GM12878 (cell line): Measurements from ENCODE around the gene GPR61. TPM values are rescaled to one million over a fixed set of nuclear protein-coding genes. Genes with fewer than 3 reads are reported as not detected.

Experiments used
- ATAC-seq: fragments of 200-7000 bp; cut with Tn5 transposase; 3 replicates; pipeline ENCODE4 v1.9.1; 2020; ENCODE audit warnings: mild to moderate bottlenecking, moderate library complexity
- BruUV-seq: library from RNA; stranded (reverse); fragments of 400-500 nt; replicated peaks from 2 replicates; lab custom pipeline; 2021; lab: Mats Ljungman, UMichigan
- CTCF ChIA-PET: fragments of 300-600 bp; sonication (Branson Sonifier 250); formaldehyde crosslinking; extraction: SDS; loops from one replicate; lab custom pipeline; 2021; ENCODE audit warnings: inconsistent platforms; lab: Yijun Ruan, JAX
- POLR2A ChIA-PET: fragments of 350-600 bp; formaldehyde crosslinking; extraction: SDS; loops from one replicate; lab custom pipeline; 2021; ENCODE audit warnings: inconsistent platforms; lab: Charles Lee
- RAD21 ChIA-PET: fragments of 300-600 bp; sonication (Branson Sonifier 250); formaldehyde crosslinking; loops from one replicate; lab custom pipeline; 2023; ENCODE audit warnings: antibody characterized with exemption; ENCODE audit not compliant: unreplicated experiment; lab: Charles Lee
- SMC1A ChIA-PET: fragments of 300-600 bp; sonication (Branson Sonifier 250); formaldehyde crosslinking; loops from one replicate; lab custom pipeline; 2023; ENCODE audit not compliant: unreplicated experiment, uncharacterized antibody; lab: Charles Lee
- DNase-seq: peaks from one replicate; pipeline ENCODE4 v3.0.0-alpha.2; 2011; ENCODE audit warnings: low read depth, low spot score
- FAIRE-seq: peaks from 3 replicates; lab custom pipeline; 2011; peaks lifted over from hg19 to GRCh38; lab: Jason Lieb, UNC
- H2AFZ ChIP-seq: 2 replicates; pipeline ENCODE4 v1.6.0; 2011; ENCODE audit warnings: low read depth, low read length, control low read depth; ENCODE audit not compliant: control insufficient read depth
- H3K27ac ChIP-seq: 2 replicates; pipeline ENCODE4 v1.5.1; 2011; ENCODE audit warnings: control low read depth; ENCODE audit not compliant: control insufficient read depth, insufficient read depth
- H3K27me3 ChIP-seq, 2 experiments: replicated peaks in 1 of 2; 2 replicates each; pipeline versions ENCODE4 v1.6.0 to v1.6.1; 2011; ENCODE audit warnings: low read length in 1 of 2; ENCODE audit not compliant: control insufficient read depth in 2 of 2, insufficient read depth in 2 of 2
- H3K36me3 ChIP-seq, 2 experiments: 2 replicates each; pipeline ENCODE4 v1.5.1; 2011; ENCODE audit warnings: low read length in 1 of 2; ENCODE audit not compliant: control insufficient read depth in 2 of 2, insufficient read depth in 2 of 2
- H3K4me1 ChIP-seq: 2 replicates; pipeline ENCODE4 v1.6.1; 2011; ENCODE audit warnings: mild to moderate bottlenecking, low read length, moderate library complexity, mixed read lengths; ENCODE audit not compliant: control insufficient read depth, insufficient read depth
- H3K4me2 ChIP-seq: 2 replicates; pipeline ENCODE4 v1.6.0; 2011; ENCODE audit warnings: control low read depth; ENCODE audit not compliant: control insufficient read depth, insufficient read depth
- H3K4me3 ChIP-seq: fragments of 200-600 bp; sonication (generic); 2 replicates; pipeline ENCODE4 v1.5.1; 2016
- H3K79me2 ChIP-seq: 2 replicates; pipeline ENCODE4 v1.6.0; 2011; ENCODE audit warnings: low read length; ENCODE audit not compliant: control insufficient read depth, insufficient read depth
- H3K9ac ChIP-seq: 2 replicates; pipeline ENCODE4 v1.8.0; 2011; ENCODE audit warnings: low read length, control low read depth, mixed read lengths; ENCODE audit not compliant: control insufficient read depth, insufficient read depth
- H3K9me3 ChIP-seq: replicated peaks from 3 replicates; pipeline ENCODE4 v1.5.1; 2011; ENCODE audit warnings: mild to moderate bottlenecking, low read length; ENCODE audit not compliant: control insufficient read depth, insufficient read depth
- H4K20me1 ChIP-seq: 2 replicates; pipeline ENCODE4 v1.6.0; 2011; ENCODE audit not compliant: control insufficient read depth, insufficient read depth
- ATF2 ChIP-seq: IDR thresholded peaks from 2 replicates; pipeline ENCODE4 v1.6.1; 2012; ENCODE audit warnings: low read length, inconsistent platforms
- BACH1 ChIP-seq: fragments of 450-650 bp; IDR thresholded peaks from 2 replicates; pipeline ENCODE4 v1.6.1; 2017; ENCODE audit warnings: mild to moderate bottlenecking, borderline replicate concordance
- ESRRA ChIP-seq: IDR thresholded peaks from 2 replicates; pipeline ENCODE4 v1.6.1; 2012; ENCODE audit warnings: mild to moderate bottlenecking, low read length, improper control_type of control experiment
- NFXL1 ChIP-seq: fragments of 450-650 bp; IDR thresholded peaks from 2 replicates; pipeline ENCODE4 v1.6.1; 2017; ENCODE audit warnings: antibody characterized with exemption, mild to moderate bottlenecking, borderline replicate concordance
- NFYA ChIP-seq: IDR thresholded peaks from 2 replicates; pipeline ENCODE4 v1.6.1; 2011; ENCODE audit warnings: low read depth, mild to moderate bottlenecking, low read length, improper control_type of control experiment, borderline replicate concordance
- POLR2AphosphoS5 ChIP-seq: IDR thresholded peaks from 2 replicates; pipeline ENCODE4 v1.6.1; 2011; ENCODE audit warnings: mild to moderate bottlenecking, low read length, inconsistent platforms
- SMARCA5 ChIP-seq: fragments of 450-650 bp; IDR thresholded peaks from 2 replicates; pipeline ENCODE4 v1.6.1; 2017; ENCODE audit warnings: mild to moderate bottlenecking
- ZNF592 ChIP-seq: fragments of 450-650 bp; IDR thresholded peaks from 2 replicates; pipeline ENCODE4 v1.6.1; 2017; ENCODE audit warnings: mild to moderate bottlenecking, moderate library complexity
- ZNF622 ChIP-seq: fragments of 450-650 bp; IDR thresholded peaks from 2 replicates; pipeline ENCODE4 v1.6.1; 2017; ENCODE audit warnings: mild to moderate bottlenecking, inconsistent platforms
- WGBS: methylation state at CpG from one replicate; pipeline ENCODE4 v1.1.6; 2016; ENCODE audit warnings: low lambda C conversion rate; ENCODE audit not compliant: insufficient replicate concordance, insufficient coverage; ENCODE audit errors: missing lambda C conversion rate; 5-methylcytosine and 5-hydroxymethylcytosine counted together
- in situ Hi-C: fragments of 300-500 bp; cut with MboI; formaldehyde crosslinking; loops from 9 replicates; pipeline ENCODE4 v1.14.3; 2018; ENCODE audit warnings: mixed read lengths
- intact Hi-C: fragments of 100-400 bp; cut with micrococcal nuclease; formaldehyde crosslinking; loops from one replicate; pipeline ENCODE4 v1.14.2; 2022; ENCODE audit not compliant: unreplicated experiment
- polyA plus RNA-seq, 11 experiments: library from polyadenylated mRNA; depleted of rRNA in 4 of 11; unstranded in 6 of 11; stranded (reverse) in 5 of 11; fragments of >200 nt; fragmentation: Nextera tagmentation in 4 of 11; fragmentation: Illumina TruSeq in 1 of 11; extraction: Ambion mirVana in 4 of 11; extraction: Trizol in 1 of 11; gene quantifications; 1 replicate in 1 of 11; 2 replicates in 10 of 11; pipeline versions ENCODE4 v1.2.1 to v1.2.3, GENCODE V29; 2011 to 2016; ENCODE audit warnings: inconsistent platforms in 2 of 11, missing spikeins in 2 of 11, low read depth in 1 of 11
- total RNA-seq, 4 experiments: library from RNA; depleted of rRNA in 3 of 4; stranded (reverse); fragments of >200 nt in 3 of 4; fragmentation: Illumina TruSeq in 1 of 4; extraction: Trizol in 1 of 4; gene quantifications; 2 replicates each; pipeline versions ENCODE4 v1.2.1 to v1.2.3, GENCODE V29; 2013 to 2021
- TF ChIP-seq, protein P1 (sequence below): fragments of 450-650 bp; IDR thresholded peaks from 2 replicates; pipeline ENCODE4 v1.6.1; 2017; ENCODE audit warnings: borderline replicate concordance
- TF ChIP-seq, protein P2 (sequence below): fragments of 450-650 bp; IDR thresholded peaks from 2 replicates; pipeline ENCODE4 v1.6.1; 2018; ENCODE audit warnings: mild to moderate bottlenecking, low read depth, moderate library complexity; ENCODE audit not compliant: partially characterized antibody
- TF ChIP-seq, protein P3 (sequence below): fragments of 450-650 bp; IDR thresholded peaks from 2 replicates; pipeline ENCODE4 v1.6.1; 2016; ENCODE audit warnings: mild to moderate bottlenecking

GPR61 gene
- total and polyA plus RNA-seq, 10 of the 15 experiments (the other 5 are each of a cell fraction or from before 2014, with no cell fraction given): 0.19 to 1.1 (median 0.35) TPM; not detected in 2

GRCh38 chr1:109492779-109493178, 46.9 kb upstream of the GPR61 start:
- TF ChIP-seq, protein P1, sequence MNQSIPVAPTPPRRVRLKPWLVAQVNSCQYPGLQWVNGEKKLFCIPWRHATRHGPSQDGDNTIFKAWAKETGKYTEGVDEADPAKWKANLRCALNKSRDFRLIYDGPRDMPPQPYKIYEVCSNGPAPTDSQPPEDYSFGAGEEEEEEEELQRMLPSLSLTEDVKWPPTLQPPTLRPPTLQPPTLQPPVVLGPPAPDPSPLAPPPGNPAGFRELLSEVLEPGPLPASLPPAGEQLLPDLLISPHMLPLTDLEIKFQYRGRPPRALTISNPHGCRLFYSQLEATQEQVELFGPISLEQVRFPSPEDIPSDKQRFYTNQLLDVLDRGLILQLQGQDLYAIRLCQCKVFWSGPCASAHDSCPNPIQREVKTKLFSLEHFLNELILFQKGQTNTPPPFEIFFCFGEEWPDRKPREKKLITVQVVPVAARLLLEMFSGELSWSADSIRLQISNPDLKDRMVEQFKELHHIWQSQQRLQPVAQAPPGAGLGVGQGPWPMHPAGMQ: no peak
- TF ChIP-seq NFXL1 (no peak), NFYA (no peak), BACH1 (no peak), ZNF622 (no peak), SMARCA5 (no peak), POLR2AphosphoS5 (no peak), ATF2 (no peak), ZNF592 (no peak), ESRRA (no peak)
- TF ChIP-seq, protein P2, sequence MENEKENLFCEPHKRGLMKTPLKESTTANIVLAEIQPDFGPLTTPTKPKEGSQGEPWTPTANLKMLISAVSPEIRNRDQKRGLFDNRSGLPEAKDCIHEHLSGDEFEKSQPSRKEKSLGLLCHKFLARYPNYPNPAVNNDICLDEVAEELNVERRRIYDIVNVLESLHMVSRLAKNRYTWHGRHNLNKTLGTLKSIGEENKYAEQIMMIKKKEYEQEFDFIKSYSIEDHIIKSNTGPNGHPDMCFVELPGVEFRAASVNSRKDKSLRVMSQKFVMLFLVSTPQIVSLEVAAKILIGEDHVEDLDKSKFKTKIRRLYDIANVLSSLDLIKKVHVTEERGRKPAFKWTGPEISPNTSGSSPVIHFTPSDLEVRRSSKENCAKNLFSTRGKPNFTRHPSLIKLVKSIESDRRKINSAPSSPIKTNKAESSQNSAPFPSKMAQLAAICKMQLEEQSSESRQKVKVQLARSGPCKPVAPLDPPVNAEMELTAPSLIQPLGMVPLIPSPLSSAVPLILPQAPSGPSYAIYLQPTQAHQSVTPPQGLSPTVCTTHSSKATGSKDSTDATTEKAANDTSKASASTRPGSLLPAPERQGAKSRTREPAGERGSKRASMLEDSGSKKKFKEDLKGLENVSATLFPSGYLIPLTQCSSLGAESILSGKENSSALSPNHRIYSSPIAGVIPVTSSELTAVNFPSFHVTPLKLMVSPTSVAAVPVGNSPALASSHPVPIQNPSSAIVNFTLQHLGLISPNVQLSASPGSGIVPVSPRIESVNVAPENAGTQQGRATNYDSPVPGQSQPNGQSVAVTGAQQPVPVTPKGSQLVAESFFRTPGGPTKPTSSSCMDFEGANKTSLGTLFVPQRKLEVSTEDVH: no peak
- TF ChIP-seq, protein P3, sequence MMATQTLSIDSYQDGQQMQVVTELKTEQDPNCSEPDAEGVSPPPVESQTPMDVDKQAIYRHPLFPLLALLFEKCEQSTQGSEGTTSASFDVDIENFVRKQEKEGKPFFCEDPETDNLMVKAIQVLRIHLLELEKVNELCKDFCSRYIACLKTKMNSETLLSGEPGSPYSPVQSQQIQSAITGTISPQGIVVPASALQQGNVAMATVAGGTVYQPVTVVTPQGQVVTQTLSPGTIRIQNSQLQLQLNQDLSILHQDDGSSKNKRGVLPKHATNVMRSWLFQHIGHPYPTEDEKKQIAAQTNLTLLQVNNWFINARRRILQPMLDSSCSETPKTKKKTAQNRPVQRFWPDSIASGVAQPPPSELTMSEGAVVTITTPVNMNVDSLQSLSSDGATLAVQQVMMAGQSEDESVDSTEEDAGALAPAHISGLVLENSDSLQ: no peak
- ChIA-PET POLR2A (interaction anchor here (0.8 to 2.4 kb wide), 6 partner anchors 9 to 65 kb away, joined by 3 to 7 read pairs (median 4); partner anchors contain the start of gene ATXN7L2), RAD21 (interaction anchor here (0.8 to 13.4 kb wide), 9 partner anchors 10 to 147 kb away, joined by 3 to 422 read pairs (median 3); no protein-coding TSS in a partner anchor), CTCF (interaction anchor here (0.6 to 26.7 kb wide), 13 partner anchors 9 to 869 kb away, joined by 3 to 1280 read pairs (median 4); partner anchors contain the start of genes AMIGO1, ATXN7L2, GNAI3 and GPR61), SMC1A (interaction anchor here (0.8 to 14.4 kb wide), 7 partner anchors 20 to 144 kb away, joined by 3 to 431 read pairs (median 3); no protein-coding TSS in a partner anchor)
- Histone ChIP-seq H3K9ac (no peak overlapping the region), H3K4me3 (no peak overlapping the region), H2AFZ (no peak overlapping the region), H3K4me1 (peaks cover 4% of the 10 kb centered on the region), H4K20me1 (no peaks in the 10 kb centered on the region), H3K9me3 (no peaks in the 10 kb centered on the region), H3K27ac (no peak overlapping the region), H3K4me2 (no peak overlapping the region), H3K79me2 (peaks cover 9% of the 10 kb centered on the region), H3K36me3 (peaks cover 8% of the 10 kb centered on the region in 2 experiments; a peak in 3 of 4 replicates), H3K27me3 (no peaks in the 10 kb centered on the region)
- WGBS: 69% methylated on average over 4 of the region's 4 CpGs
- FAIRE-seq (no peak), DNase-seq (no peak), ATAC-seq (no peak)
- in situ Hi-C loops: loop anchor here (5.0 kb wide), 1 partner anchor 40 kb away; no protein-coding TSS in a partner anchor
- BruUV-seq: no TSS peak
- intact Hi-C loops: loop anchor here (5.0 kb wide), 1 partner anchor 130 kb away; no protein-coding TSS in a partner anchor
